Measurements from ENCODE around the gene GRM3. TPM values are rescaled to one million over a fixed set of nuclear protein-coding genes. Genes with fewer than 3 reads are reported as not detected.

The GRM3 gene
- total RNA-seq, 1 donor from 2014 or later = not detected

DNA sequence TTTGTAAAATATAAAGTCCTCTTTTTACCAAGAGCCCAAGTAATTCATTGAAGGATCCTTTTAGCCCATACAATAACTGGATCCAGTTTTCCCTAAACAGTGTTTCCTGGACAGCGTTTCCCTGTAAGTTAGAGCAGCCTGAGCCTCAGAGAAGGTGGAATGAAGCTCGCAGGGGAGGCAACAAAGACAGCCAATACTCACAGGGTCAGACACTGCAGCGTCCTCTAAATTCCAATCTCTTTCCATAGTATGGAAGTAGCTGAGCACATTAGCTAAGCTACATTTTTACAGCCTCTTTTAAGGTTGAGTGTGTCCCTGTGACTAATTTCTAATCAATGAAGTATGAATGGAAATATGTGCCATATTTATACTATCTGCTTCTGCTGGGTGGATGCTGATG is 193.5 kb downstream of the GRM3 start:
- no peaks in the 10 kb centered on the region for H3K27me3 ChIP-seq (ENCODE audit: low read depth)
- TF ChIP-seq, protein P1, sequence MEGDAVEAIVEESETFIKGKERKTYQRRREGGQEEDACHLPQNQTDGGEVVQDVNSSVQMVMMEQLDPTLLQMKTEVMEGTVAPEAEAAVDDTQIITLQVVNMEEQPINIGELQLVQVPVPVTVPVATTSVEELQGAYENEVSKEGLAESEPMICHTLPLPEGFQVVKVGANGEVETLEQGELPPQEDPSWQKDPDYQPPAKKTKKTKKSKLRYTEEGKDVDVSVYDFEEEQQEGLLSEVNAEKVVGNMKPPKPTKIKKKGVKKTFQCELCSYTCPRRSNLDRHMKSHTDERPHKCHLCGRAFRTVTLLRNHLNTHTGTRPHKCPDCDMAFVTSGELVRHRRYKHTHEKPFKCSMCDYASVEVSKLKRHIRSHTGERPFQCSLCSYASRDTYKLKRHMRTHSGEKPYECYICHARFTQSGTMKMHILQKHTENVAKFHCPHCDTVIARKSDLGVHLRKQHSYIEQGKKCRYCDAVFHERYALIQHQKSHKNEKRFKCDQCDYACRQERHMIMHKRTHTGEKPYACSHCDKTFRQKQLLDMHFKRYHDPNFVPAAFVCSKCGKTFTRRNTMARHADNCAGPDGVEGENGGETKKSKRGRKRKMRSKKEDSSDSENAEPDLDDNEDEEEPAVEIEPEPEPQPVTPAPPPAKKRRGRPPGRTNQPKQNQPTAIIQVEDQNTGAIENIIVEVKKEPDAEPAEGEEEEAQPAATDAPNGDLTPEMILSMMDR (IDR thresholded peaks at IDR 0.05) = no peak
- DNase-seq (no peak), ATAC-seq (no peak)
- H3K4me1 ChIP-seq = no peaks in the 10 kb centered on the region
- intact Hi-C loops (cut with DNase I) = no loop called here
- no peak overlapping the region for H3K27ac ChIP-seq
- no peaks in the 10 kb centered on the region for H3K9me3 ChIP-seq
- no peaks in the 10 kb centered on the region for H3K36me3 ChIP-seq
- H3K4me3 ChIP-seq = no peak overlapping the region

DNA sequence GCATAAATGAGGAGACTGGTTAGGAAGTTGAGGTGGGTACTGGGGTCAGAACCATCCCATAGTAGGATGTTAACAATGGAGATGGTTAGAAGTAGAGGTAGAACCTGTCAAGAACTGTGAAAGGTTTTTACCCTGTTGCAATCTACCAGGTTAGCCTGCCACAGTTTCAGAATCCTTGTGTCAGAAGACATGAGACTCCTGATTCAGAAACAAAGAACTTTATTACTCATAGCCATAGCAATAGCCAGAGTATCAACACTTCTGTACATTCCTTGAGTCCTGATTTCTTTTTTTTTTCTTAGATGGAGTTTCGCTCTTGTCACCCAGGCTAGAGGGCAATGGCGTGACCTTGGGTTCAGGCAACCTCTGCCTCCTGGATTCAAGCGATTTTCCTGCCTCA is 200.9 kb downstream of the GRM3 start:
- DNase-seq (no peak), ATAC-seq (no peak)
- no peaks in the 10 kb centered on the region for H3K9me3 ChIP-seq
- intact Hi-C loops (cut with DNase I) = no loop called here
- no peaks in the 10 kb centered on the region for H3K27me3 ChIP-seq (ENCODE audit: low read depth)
- TF ChIP-seq, protein P1 (IDR thresholded peaks at IDR 0.05) = no peak
- H3K4me3 ChIP-seq = no peak overlapping the region
- H3K27ac ChIP-seq = no peak overlapping the region
- H3K4me1 ChIP-seq = no peaks in the 10 kb centered on the region
- no peaks in the 10 kb centered on the region for H3K36me3 ChIP-seq

- TF ChIP-seq, protein P1 (IDR thresholded peaks at IDR 0.05) = no peak
- no peak overlapping the region for H3K4me3 ChIP-seq
- H3K36me3 ChIP-seq = no peaks in the 10 kb centered on the region
- no peaks in the 10 kb centered on the region for H3K27me3 ChIP-seq (ENCODE audit: low read depth)
- H3K27ac ChIP-seq = no peak overlapping the region
- intact Hi-C loops (cut with DNase I) = no loop called here
- DNase-seq = no peak
- ATAC-seq = peak; percentile 95 to 98
- no peaks in the 10 kb centered on the region for H3K9me3 ChIP-seq
- no peaks in the 10 kb centered on the region for H3K4me1 ChIP-seq
These were observed 202.9 kb downstream of the GRM3 start for GRCh38 chr7:86846494-86847190.

DNA sequence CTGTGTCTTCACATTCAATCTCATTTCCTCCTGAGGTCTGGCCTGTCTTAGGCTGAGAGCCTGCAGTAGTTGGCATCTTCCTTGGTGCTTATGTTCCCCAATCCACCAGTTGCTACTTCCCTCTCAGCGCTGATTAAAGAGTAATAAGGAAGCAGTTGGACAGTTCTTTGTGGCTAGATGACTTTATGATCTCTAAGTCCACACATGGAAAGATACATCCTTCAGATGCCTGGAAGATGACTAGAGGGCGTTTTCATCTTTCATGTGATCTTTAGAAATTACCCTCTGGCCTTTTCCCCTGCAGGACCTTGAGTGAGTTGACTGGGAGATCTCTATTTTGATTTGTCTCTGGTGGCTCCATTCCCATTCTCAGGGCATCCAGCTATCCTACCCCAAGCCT is 204.5 kb downstream of the GRM3 start:
- no peaks in the 10 kb centered on the region for H3K27me3 ChIP-seq (ENCODE audit: low read depth)
- no peak for ATAC-seq
- TF ChIP-seq, protein P1 (IDR thresholded peaks at IDR 0.05) = no peak

GRCh38 chr7:86851566-86851965 is 207.9 kb downstream of the GRM3 start:
- H3K27me3 ChIP-seq (ENCODE audit: low read depth) = no peaks in the 10 kb centered on the region
- H3K4me1 ChIP-seq = no peaks in the 10 kb centered on the region
- TF ChIP-seq, protein P1 (IDR thresholded peaks at IDR 0.05) = no peak
- intact Hi-C loops (cut with DNase I) = no loop called here
- no peaks in the 10 kb centered on the region for H3K9me3 ChIP-seq
- H3K36me3 ChIP-seq = no peaks in the 10 kb centered on the region
- DNase-seq = no peak
- no peak overlapping the region for H3K27ac ChIP-seq
- H3K4me3 ChIP-seq = no peak overlapping the region
- no peak for ATAC-seq

More for the DNA sequence above, 204.5 kb downstream of the GRM3 start:
- no peaks in the 10 kb centered on the region for H3K4me1 ChIP-seq
- no peak overlapping the region for H3K4me3 ChIP-seq
- no peak overlapping the region for H3K27ac ChIP-seq
- no peaks in the 10 kb centered on the region for H3K36me3 ChIP-seq
- intact Hi-C loops (cut with DNase I) = no loop called here
- no peak for DNase-seq
- H3K9me3 ChIP-seq = no peaks in the 10 kb centered on the region
